SK-N-SH treated with all-trans-retinoic acid at 6 μM for 48 hours (cell line): ENCODE data around the gene B4GALT6.

ENCODE experiments used
- ATAC-seq: fragments of 200-7000 bp; cut with Tn5 transposase; 3 replicates; pipeline ENCODE4 v1.9.1; 2020; ENCODE audit warnings: mild to moderate bottlenecking, moderate library complexity
- ARNTL ChIP-seq: fragments of 450-650 bp; formaldehyde crosslinking; IDR thresholded peaks from 2 replicates; pipeline ENCODE4 v1.5.0; 2020; ENCODE audit warnings: low read depth, mild to moderate bottlenecking, moderate library complexity, borderline replicate concordance
- BACH2 ChIP-seq: fragments of 250-450 bp; sonication (Bioruptor Pico); IDR thresholded peaks from 2 replicates; pipeline ENCODE4 v1.9.0; 2021; ENCODE audit warnings: mild to moderate bottlenecking, borderline replicate concordance
- CREB5 ChIP-seq: fragments of 250-450 bp; sonication (Bioruptor Pico); IDR thresholded peaks from 2 replicates; pipeline ENCODE4 v1.5.1; 2020; ENCODE audit warnings: low read depth, mild to moderate bottlenecking, moderate library complexity
- CSDC2 ChIP-seq: fragments of 250-450 bp; sonication (Bioruptor Pico); IDR thresholded peaks from 2 replicates; pipeline ENCODE4 v1.5.0; 2020; ENCODE audit warnings: mild to moderate bottlenecking, moderate library complexity
- ESRRG ChIP-seq: fragments of 250-450 bp; sonication (Bioruptor Pico); IDR thresholded peaks from 2 replicates; pipeline ENCODE4 v1.6.1; 2021; ENCODE audit warnings: mild to moderate bottlenecking
- GLIS3 ChIP-seq: fragments of 250-450 bp; sonication (Bioruptor Pico); IDR thresholded peaks from 2 replicates; pipeline ENCODE4 v1.5.0; 2020; ENCODE audit warnings: mild to moderate bottlenecking, moderate library complexity
- ISL1 ChIP-seq: fragments of 250-450 bp; sonication (Bioruptor Pico); IDR thresholded peaks from 2 replicates; pipeline ENCODE4 v2.1.2; 2022; ENCODE audit warnings: mild to moderate bottlenecking, moderate library complexity
- OSR1 ChIP-seq: fragments of 250-450 bp; sonication (Bioruptor Pico); IDR thresholded peaks from 2 replicates; pipeline ENCODE4 v1.8.0; 2022; ENCODE audit warnings: moderate library complexity, mild to moderate bottlenecking, inconsistent platforms
- PATZ1 ChIP-seq: fragments of 250-450 bp; sonication (Bioruptor Pico); IDR thresholded peaks from 2 replicates; pipeline ENCODE4 v1.8.0; 2020; ENCODE audit warnings: mild to moderate bottlenecking, moderate library complexity, borderline replicate concordance
- POU6F1 ChIP-seq: fragments of 250-450 bp; sonication (Bioruptor Pico); IDR thresholded peaks from 2 replicates; pipeline ENCODE4 v1.8.0; 2021; ENCODE audit warnings: low read depth, mild to moderate bottlenecking, moderate library complexity, borderline replicate concordance
- PPARA ChIP-seq: fragments of 250-450 bp; sonication (Bioruptor Pico); IDR thresholded peaks from 2 replicates; pipeline ENCODE4 v1.5.0; 2020; ENCODE audit warnings: mild to moderate bottlenecking, borderline replicate concordance
- RARB ChIP-seq: fragments of 250-450 bp; sonication (Bioruptor Pico); IDR thresholded peaks from 2 replicates; pipeline ENCODE4 v1.8.0; 2021; ENCODE audit warnings: mild to moderate bottlenecking, moderate library complexity
- SNAI2 ChIP-seq: fragments of 250-450 bp; sonication (Bioruptor Pico); IDR thresholded peaks from 2 replicates; pipeline ENCODE4 v1.5.0; 2020; ENCODE audit warnings: mild to moderate bottlenecking, moderate library complexity
- TCF4 ChIP-seq: fragments of 250-450 bp; sonication (Bioruptor Pico); IDR thresholded peaks from 2 replicates; pipeline ENCODE4 v1.8.0; 2021; ENCODE audit warnings: mild to moderate bottlenecking, moderate library complexity, borderline replicate concordance
- TOX ChIP-seq: fragments of 250-450 bp; sonication (Bioruptor Pico); IDR thresholded peaks from 2 replicates; pipeline ENCODE4 v1.8.0; 2021; ENCODE audit warnings: mild to moderate bottlenecking, moderate library complexity, borderline replicate concordance
- TSHZ2 ChIP-seq: fragments of 250-450 bp; sonication (Bioruptor Pico); IDR thresholded peaks from 2 replicates; pipeline ENCODE4 v1.5.0; 2020; ENCODE audit warnings: mild to moderate bottlenecking, moderate library complexity
- ZFP3 ChIP-seq: fragments of 250-450 bp; sonication (Bioruptor Pico); IDR thresholded peaks from 2 replicates; pipeline ENCODE4 v1.5.0; 2020; ENCODE audit warnings: mild to moderate bottlenecking, moderate library complexity
- ZFP30 ChIP-seq: fragments of 450-650 bp; formaldehyde crosslinking; IDR thresholded peaks from 2 replicates; pipeline ENCODE4 v1.5.0; 2022; ENCODE audit warnings: mild to moderate bottlenecking, moderate library complexity
- ZNF565 ChIP-seq: fragments of 450-650 bp; formaldehyde crosslinking; conservative IDR thresholded peaks from 2 replicates; pipeline ENCODE4 v1.5.0; 2020; ENCODE audit warnings: low read depth, mild to moderate bottlenecking, moderate library complexity
- ZNF70 ChIP-seq: fragments of 450-650 bp; formaldehyde crosslinking; IDR thresholded peaks from 2 replicates; pipeline ENCODE4 v1.5.0; 2020; ENCODE audit warnings: mild to moderate bottlenecking, moderate library complexity
- ZNF8 ChIP-seq: fragments of 450-650 bp; formaldehyde crosslinking; IDR thresholded peaks from 2 replicates; pipeline ENCODE4 v1.5.0; 2020; ENCODE audit warnings: mild to moderate bottlenecking, moderate library complexity

B4GALT6 gene

GRCh38 chr18:31678425-31678824, 6.0 kb downstream of the B4GALT6 start:
- ATAC-seq = no peak
- no peak for TF ChIP-seq POU6F1 (CRISPR knock-in tag)
- TF ChIP-seq TSHZ2 (CRISPR knock-in tag) = no peak
- no peak for TF ChIP-seq ZNF565
- TF ChIP-seq ISL1 (CRISPR knock-in tag) = no peak
- TF ChIP-seq TOX (CRISPR knock-in tag) = no peak
- TF ChIP-seq GLIS3 (CRISPR knock-in tag) = no peak
- TF ChIP-seq SNAI2 = no peak
- no peak for TF ChIP-seq RARB (CRISPR knock-in tag)
- TF ChIP-seq ZFP3 (CRISPR knock-in tag) = no peak
- no peak for TF ChIP-seq TCF4
- TF ChIP-seq BACH2 = no peak
- TF ChIP-seq PPARA = no peak
- no peak for TF ChIP-seq OSR1 (CRISPR knock-in tag)

- TF ChIP-seq ZFP3 (CRISPR knock-in tag) (no peak), BACH2 (no peak), ARNTL (no peak), SNAI2 (no peak), ZNF8 (CRISPR knock-in tag) (no peak), TCF4 (no peak), CREB5 (CRISPR knock-in tag) (no peak)
- ATAC-seq = no peak
These were observed 6.8 kb downstream of the B4GALT6 start for GRCh38 chr18:31677592-31677991.

GRCh38 chr18:31675404-31675803, 9.0 kb downstream of the B4GALT6 start:
- peak; percentile 40; the same call in 1 of the 3 replicates for ATAC-seq
- TF ChIP-seq GLIS3 (CRISPR knock-in tag) (peak; percentile 38; the same call in 1 of the 2 replicates), TCF4 (peak; percentile 72), PPARA (no peak), PATZ1 (CRISPR knock-in tag) (peak; percentile 47; the same call in 1 of the 2 replicates), CREB5 (CRISPR knock-in tag) (peak; percentile 73; the same call in 1 of the 2 replicates), ZNF70 (CRISPR knock-in tag) (no peak), POU6F1 (CRISPR knock-in tag) (no peak), ISL1 (CRISPR knock-in tag) (peak; percentile 99), ZFP30 (CRISPR knock-in tag) (no peak), CSDC2 (CRISPR knock-in tag) (no peak), ZFP3 (CRISPR knock-in tag) (no peak), ZNF8 (CRISPR knock-in tag) (0 out of 2 replicates have a peak, but pooled peaks have one; percentile 27), ESRRG (CRISPR knock-in tag) (0 out of 2 replicates have a peak, but pooled peaks have one; percentile 11), OSR1 (CRISPR knock-in tag) (no peak), ZNF565 (no peak), TSHZ2 (CRISPR knock-in tag) (no peak), RARB (CRISPR knock-in tag) (no peak), BACH2 (no peak), ARNTL (no peak)
